Activated CD8-positive, alpha-beta memory T cell treated with anti-CD3 and anti-CD28 coated beads, Interleukin-2, amount 50 U/mL, for 4 hours (primary cell): ENCODE measurements around the gene COPS9.

ENCODE experiments used
- DNase-seq: peaks from one replicate; pipeline ENCODE4 v3.0.0-alpha.2; 2020

Gene COPS9

DNA sequence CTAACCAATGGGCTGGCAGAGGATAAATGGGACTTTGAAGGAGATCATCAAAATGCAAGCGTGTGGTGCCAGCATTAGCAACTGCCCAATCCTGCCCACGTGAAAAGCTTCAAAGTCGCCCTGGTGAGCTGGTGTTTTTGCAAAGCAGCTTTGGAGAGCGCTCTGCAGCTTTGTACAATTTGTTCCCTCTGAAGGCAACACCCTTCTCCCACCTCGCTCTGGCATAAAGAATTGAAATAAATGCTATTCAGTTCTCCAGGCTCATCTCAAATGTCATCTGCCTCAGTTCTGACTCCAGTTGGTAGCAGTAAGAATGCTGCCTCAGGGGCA lies 3.5 kb downstream of the COPS9 start:
- DNase-seq: no peak

DNA sequence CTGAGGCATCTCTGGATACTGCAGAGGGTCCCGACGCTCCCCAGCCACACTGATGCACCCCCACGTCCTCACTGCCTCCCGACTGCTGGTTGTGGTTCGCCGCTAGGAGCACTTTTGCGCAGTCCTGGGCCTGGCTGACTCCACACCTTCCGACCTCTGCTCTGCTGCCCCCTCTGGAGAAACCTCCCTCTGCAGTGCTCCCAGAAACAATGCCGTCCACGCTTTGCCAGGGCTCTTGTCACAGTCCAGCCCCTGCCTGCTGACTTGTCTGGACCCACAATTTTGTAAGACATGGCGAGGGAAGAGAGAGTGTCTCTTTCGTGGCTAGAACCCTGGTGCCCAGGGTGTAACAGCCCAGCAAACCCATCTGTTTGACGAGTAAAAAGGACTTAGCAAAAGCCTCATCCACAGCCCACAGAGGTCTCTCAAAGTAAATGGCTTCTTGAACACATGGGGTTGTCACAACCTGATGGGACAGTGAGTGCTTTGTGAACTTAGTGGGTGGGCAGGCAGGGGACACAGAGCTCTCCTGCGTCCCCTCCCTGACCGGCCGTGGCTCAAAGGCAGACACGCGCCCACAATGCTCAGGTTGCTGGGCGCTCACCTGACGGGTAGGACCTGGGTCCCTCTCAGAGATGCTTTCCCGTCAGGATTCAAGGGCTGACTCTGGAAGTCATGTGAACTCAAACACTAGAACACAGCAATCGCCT lies 4.0 kb downstream of the COPS9 start:
- DNase-seq: no peak

DNA sequence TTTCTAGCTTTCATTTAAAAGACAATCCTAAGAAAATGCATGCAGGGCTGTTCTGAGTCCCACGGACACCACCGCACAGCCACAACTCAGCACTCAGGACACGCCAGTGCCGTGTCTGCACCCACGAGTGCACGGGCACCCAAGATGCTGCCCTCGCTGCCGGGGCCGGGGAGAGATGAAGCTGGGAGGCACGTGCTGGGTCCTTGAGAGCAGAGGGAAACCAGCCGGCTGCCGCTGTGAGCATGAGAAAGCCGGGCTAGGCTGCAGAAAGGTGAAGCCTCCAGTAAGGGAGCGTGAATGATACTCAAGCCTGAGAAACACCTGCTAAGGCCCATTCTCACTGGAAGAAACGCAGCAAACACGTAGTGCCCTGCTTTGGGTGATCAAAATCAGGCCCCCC lies 4.8 kb downstream of the COPS9 start:
- no peak for DNase-seq

DNA sequence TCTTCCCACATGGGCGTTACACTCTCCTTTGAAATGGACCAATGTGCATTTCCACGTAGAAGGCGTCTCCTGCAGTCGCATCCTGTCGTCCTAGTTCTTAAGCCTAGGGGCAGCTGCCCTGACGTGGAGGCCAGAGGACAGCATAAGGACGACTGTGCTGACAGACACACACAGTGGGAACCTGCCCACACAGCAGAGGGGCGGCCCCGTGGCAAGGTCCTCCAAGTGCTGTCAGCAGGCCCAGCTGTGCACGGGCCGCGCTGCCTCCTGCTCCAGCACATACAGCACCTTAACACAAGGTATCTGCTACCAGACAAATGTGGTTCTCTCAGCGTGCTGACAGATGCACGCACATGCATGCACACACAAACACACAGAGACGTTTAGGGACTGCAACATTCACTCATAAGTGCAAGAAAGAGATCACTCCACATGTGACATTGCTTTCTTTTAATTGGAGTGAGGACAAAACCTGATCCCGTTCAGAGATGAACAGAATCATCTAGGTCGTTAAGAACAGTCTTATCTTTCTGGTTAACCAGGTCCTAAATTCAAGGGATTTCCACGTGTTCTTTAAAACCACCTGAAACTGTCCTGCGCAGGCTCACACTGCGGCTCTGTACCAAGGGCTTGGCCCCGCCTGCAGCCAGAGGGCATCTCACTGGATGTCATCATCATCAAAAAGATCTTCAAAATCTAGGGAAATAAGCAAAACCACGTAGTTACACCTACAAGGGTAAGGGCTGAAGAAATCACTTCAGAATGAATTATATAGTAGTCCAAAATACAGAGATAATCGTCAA lies 5.5 kb downstream of the COPS9 start:
- no peak for DNase-seq

DNA sequence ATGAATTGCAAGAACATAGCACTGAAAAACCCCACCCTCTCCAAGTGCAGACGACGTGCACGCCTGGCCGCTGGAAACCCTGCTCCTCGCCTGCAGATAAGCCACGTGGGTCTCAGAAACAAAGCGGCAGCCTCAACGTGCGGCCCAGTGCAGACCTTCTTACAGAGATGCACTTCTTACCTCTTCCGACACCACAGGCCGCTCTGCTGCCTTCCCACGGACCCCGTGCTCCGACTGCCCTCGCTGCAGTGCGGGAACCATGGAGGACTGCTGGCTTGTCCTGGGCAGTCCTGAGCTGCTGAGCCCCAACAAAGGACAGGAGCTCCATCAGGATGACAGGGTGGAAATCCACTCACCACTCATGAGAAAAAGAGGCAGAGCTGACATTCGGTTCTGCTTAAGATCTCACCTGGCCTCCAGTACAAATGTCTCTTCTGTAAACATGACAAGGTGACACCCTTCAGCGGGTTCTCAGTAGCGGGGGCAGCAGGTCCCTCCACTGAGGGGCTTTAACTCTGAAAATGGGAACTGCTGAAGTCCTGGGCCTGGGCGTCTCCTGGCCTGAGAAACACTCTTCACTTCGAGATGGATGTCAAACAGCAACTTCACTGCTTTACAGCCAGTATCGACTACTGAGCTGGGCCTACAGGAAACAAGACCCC lies 6.2 kb downstream of the COPS9 start:
- DNase-seq: no peak

DNA sequence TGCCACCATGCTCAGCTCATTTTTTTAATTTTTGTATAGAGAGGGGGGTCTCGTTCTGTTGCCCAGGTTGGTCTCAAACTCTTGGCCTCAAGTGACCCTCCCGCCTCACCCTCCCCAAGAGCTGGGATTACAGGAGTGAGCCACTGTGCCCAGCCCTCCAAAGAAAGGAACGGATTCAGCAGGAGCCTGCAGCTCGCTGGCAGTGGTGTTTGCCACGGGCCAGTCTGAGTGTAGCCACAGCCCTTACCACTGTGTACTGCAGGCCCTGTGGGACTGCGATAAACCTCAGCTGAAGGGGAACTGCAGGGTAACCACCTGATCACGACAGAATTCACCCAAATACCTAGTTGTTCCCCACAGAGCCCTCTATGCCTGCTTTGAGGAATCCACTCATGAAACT lies 6.8 kb downstream of the COPS9 start:
- DNase-seq: no peak

DNA sequence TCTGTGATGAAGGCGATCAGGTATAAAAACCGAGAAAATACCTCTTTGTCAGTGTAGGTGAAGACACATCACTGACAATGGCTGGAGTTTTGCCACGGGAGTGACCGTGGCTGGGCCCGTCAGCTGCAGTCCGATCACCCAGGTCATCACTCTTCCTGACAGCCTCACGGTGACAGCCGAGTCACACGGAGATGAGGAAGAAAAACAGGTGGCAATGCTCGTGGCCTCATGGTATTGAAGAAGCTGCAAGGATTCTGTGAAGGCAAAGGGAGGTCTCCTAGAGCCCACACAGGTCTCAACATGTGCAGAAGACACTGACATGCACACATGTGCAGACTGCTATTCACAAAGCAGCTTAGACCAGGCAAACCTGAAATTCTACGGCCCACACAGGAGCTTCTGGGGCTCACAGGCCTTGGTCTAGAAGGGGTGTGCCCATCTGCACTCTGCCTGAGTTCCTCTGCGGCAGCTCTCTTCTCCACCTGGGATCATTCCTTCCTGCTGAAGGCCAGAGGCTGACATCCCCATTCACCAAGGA lies 7.4 kb downstream of the COPS9 start:
- no peak for DNase-seq

DNA sequence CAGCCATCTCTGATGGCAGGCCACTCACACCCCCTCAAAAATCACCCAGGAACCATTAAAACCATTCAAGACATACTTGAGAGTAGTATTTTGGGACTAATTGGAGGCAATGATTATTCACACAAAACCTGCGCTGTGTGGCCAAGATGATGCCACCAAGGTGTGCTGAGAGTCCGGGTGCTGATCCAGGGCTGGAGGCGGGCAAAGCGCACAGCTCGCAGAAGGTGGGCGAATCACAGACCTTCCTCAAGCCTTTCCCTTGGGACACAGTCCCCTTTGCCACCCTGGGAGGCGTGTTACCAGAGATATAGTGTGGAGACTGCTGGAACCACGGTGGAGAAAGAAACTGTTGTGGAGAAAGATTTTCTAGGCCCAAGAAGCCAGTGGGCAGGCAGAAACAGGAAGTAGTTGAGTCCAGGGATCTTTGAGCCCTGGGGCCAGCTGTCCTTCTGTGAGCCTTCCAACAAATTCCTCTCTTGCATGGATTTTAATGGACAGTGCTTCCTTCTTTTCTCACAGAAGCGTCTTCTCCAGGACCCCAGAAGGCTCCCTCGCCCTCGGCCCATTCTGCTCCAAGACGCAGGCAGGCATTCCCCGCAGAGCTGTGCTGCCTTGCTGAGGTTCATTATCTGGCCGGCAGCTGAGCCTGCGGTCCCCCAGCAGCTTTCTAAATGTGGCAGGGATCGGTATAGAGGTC lies 8.0 kb downstream of the COPS9 start:
- no peak for DNase-seq

DNA sequence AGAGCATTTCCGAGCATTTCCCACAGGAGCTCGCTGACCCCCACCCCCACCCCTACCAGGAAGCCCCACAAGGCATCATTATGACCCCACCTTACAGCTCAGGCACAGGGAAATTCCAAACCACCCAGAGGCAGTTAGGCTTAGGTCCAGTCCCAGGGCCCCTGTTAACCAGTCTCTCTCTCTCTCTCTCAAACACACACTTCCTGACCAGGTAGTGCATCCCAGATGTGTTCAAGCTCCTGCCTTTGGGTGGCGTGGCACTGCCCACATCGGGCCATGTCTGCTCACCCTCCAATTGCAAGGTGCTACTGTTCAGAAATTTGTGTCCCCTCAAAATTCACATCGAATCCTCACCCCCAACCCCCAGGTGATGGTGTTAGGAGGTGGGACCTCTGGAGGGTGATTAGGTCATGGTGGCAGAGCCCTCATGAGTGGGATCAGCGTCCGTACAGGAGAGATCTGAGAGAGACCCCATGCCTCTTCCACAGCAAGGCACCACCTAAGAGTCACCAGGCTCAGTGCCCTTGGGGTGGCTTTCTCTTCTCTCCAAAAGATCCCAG lies 8.8 kb downstream of the COPS9 start:
- DNase-seq: no peak

DNA sequence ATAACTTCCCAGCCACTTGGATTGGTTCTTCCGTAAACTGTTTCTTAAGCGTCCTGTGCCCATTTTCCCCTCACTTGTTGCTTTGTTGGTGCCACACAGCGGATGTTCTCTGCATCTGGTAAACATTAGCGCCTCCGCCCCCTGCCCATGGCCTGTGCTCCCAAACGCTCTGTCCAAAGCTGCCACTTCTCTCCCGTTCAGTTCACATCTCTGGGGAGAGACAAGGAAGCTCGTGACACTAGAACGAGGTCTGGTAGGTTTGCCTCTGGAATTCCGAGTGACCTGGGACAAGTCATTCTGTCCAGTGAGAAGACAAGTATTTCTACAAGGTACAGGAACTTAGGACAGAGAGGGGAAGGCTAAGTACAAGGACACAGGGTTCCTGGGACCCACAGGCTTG lies 9.4 kb downstream of the COPS9 start:
- no peak for DNase-seq

DNA sequence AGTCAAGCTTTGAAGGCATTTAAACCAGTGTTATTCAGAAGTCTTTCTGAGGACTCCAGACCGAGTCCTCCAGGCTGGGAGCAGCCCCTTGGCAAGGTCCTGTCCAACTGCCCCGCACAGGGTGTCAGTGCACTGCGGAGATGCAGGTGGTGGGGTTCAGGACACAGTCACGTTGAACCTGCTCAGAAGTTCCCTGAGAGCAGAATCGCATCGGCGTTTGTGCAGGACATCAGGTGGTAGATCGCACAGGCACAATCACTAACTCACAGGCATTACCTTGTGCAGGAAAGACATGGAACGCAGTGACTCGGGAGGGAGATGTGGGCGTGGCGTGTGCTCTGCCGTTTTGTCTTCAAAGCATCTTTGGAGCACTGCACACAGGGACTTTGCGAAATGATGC lies 10.4 kb downstream of the COPS9 start:
- DNase-seq: no peak

DNA sequence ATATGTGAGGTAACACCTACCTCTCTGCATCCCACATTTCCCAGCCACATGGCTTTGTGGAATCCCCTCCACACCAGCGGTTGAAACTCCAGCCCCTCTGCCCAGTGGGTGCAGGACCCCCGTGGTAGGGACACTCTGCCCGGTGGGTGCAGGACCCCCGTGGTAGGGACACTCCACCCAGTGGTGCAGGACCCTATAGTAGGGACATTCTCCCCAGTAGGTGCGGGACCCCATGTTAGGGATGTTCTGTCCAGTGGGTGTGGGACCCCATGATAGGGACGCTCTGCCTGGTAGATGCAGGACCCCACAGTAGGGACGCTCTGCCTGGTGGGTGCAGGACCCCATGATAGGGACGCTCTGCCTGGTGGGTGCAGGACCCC lies 11.5 kb downstream of the COPS9 start:
- DNase-seq: no peak

DNA sequence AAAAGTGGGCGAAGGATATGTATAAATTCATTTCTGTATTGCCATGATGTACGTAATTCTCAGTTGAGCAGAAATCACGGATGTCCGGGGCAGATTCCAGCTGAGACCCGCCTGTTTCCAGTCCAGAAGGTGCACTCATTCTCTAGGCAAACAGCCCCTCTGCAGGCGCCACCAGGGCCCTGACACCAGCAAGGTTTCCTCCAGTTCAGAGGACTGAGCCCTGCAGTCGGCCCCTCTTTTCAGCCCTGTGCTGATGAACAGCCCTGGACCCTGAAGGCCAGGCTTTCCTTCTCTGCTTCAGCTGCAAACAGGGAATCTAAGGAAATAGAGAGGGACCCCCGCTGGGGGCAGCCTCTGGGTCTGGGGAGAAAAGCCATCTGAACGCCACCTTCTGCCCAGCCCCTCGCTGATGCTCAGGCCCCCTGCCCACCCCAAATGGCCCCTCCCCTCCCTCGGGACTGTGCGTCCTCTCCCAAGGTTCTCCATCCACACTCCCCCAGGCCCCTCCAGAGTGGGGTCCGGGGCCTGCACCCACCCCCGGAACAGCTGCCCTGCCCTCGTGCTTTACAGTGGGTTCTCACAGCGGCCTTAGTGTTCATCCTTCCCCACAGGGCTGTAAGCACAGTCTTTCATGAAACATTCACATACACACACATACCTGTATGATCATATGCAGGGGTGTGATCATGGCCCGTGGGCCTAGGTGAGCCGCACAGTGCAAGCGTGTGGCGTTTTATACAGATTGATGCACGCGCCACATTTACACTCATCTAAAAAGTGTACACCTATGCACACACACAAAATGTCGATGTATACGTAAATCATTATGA lies 12.1 kb downstream of the COPS9 start:
- DNase-seq: no peak

DNA sequence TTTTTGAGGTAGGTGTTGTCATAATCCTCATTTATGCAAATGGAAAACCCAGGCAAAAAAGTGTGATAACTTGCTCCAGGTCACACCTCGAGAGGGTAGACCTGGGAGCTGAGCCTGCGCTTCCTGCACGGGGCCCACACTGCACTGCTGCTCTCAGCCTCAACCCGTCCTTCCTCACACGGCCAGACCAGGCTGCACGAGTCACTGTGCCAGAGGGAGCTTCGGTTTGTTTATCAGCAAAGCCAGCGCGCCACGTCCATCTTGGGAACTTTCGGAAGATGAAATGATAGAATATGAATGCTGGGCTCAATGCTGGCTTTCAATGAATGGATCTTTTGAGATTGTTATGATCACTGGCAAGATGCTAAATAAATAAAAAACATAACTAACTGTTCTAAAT lies 14.4 kb downstream of the COPS9 start:
- DNase-seq: no peak

DNA sequence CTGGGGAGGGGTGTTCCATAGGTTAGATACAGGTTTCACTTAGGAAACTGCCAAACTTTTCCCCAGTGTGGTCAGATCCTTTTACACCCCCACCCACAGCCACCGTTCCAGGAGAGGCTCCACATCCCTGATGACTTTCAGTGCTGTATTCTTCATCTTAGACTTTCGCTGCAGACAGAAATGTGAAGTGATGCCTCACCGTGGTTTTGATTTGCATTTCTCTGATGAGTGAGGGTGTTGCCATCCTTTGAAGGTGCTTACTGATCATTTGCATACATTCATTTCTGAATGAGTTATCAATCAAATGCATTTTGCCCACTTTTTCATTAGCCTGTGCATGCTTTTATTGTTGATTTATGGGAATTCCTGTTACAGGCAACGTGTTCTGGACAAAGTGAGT lies 14.9 kb downstream of the COPS9 start:
- no peak for DNase-seq

DNA sequence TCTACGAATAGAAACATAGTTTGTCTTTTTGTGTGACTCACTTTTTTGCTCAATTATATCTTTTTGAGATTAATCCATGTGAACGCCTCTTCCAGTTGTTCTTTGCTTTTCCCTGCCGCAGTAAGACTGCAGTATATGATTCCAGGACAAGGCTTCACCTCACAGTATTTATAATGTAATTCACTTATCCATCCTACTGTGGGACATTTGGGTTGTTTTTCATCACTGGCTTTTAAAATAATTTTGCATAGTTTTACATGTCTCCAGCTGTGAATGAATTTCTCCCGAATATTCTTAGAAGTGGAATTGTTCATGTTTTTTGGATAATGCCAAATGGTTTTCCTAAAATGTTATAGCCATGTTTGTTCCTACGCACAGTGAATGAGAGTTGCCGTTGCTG lies 21.9 kb downstream of the COPS9 start:
- DNase-seq: no peak

DNA sequence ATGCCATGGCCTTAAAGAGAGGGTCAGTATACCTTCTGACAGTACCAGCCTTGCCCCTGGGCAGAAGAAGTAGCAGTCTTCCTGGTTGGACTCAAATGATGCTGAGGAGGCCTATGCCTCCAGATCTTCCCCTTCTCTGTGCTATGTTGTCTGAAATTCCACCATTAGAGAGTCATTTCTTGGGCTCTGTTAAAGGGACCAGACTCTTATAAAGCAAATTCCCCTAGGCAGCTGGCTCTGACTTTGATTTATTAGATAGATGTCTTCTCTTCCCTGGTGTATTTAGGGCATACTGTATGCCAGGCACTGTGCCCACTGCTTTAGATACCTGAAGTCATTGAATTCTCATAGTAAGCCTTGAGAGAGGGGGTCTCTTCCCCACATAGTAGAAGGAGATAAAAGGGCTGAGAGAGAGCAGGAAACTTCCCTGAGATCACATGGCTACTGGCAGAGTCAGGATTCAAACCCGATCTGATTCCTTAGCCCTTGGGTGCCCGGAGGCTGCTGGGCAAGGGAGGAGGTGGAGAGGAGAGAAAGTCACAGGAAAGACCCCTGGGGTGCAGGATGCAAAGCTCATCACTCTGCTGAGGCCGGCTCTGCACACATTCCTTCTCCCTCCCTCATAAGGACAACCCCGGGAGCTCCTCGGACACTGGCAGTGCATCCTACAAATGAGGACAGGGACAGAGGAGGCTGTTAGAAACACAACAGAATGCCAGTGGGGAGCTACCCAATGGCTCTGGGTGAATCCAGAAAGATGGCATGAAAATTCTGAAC lies 23.0 kb downstream of the COPS9 start:
- DNase-seq: no peak

DNA sequence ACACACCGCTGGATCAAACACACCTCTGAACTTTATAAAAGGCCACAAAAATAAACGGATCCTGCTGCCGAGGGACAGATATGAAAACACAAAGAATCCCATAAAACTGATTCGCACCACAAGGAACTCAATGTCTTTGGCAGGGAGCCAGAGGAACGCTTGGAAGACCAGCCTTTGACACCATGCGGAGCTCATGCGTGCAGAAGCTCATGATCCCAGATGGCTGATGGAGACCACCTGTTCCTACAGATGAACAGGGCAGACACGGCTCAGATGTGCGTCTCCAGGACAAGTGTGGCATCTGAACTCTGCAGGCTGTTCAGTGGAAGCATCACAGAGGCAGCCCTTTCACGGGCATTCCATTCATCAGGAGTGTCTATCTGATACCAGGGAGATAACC lies 24.9 kb downstream of the COPS9 start:
- DNase-seq: no peak

DNA sequence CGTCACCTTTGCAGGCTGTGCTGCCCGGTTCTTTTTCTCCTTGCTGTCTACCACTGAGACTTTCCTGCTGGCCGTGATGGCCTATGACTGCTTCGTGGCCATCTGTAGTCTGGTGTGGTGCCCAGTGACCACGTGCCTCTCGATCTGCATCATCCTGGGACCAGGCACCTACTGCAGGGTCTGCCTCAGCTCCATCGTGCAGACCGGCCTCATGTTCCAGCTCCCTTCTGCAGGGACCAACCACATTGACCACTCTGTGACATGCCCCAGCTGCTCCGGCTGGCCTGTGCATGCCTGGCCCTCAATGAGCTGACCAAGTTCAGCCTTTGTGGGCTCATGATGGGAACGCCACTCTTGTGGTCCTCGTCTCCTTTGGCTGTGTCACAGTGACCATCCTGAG lies 26.7 kb downstream of the COPS9 start:
- DNase-seq: no peak

DNA sequence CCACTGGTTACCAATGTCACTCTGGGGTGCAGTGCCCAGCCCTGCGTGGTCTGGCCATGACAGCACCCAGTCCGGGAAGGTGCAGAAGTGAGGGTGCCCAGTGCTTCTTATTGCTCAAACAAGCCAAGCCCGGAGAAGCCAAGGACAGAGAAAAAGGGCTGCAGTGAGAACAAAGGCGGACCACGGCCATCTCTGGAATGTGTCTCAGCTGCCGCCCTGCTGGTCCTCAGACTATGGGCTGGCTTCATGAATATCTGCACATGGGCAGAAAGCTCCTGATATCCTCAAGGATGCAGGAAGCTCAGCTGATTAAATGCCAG lies 28.7 kb downstream of the COPS9 start:
- no peak for DNase-seq

DNA sequence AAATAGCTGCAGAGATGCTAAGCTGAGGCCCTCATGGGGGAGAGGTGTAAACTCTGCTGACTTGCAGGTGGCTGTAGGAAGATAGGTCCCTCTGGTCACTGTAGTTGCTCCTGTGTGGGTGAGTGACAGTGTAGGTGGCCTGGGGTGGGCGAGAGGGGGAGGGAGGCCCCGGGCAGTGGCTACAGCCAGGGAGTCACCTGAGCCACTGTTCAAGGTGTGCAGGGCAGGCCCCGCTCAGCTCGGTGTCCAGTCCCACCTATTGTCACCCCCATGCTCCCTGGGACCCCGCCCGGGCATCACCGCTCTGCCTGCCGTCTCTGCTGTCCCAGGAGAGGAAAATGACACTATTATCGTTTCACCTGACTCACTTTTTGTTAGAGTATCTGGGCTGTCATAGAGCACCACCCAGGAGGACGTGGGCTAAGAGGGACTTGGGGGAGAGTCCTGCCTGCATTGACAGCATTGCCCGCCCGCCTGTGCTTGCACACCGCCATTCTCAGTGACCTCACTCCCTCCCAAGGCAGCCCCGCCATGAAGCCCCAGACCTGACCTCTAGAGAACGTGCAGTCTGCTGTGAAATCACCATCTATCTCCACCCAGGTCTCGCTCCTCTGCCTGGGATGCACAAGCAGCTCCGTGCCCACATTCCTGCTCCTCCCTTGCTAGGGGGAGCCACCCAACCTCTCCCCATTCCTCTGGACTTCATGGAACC lies 29.2 kb downstream of the COPS9 start:
- no peak for DNase-seq
